ENCODE results near the gene LAMC2.

LAMC2 gene

DNA sequence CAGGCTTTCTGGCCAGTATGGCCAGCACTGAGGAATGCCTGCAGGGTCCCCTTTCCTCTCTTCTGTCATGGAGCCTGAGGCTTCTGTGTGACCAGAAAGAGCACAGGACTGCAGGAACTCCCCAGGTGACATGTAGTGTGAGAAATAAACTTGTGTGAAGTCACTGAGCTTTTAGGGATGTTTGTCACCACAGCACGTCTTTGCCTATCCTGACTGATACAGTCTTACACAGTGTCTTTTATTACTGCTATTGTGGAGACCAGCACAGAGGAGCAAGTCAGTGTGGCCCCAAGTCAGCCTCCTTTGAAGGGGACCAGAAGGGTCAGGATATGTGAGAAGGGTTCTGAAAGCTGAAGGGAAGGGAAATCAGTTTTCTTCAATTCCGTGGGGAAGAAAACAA is 102.5 kb downstream of the LAMC2 start:
- TF ChIP-seq, protein P1, sequence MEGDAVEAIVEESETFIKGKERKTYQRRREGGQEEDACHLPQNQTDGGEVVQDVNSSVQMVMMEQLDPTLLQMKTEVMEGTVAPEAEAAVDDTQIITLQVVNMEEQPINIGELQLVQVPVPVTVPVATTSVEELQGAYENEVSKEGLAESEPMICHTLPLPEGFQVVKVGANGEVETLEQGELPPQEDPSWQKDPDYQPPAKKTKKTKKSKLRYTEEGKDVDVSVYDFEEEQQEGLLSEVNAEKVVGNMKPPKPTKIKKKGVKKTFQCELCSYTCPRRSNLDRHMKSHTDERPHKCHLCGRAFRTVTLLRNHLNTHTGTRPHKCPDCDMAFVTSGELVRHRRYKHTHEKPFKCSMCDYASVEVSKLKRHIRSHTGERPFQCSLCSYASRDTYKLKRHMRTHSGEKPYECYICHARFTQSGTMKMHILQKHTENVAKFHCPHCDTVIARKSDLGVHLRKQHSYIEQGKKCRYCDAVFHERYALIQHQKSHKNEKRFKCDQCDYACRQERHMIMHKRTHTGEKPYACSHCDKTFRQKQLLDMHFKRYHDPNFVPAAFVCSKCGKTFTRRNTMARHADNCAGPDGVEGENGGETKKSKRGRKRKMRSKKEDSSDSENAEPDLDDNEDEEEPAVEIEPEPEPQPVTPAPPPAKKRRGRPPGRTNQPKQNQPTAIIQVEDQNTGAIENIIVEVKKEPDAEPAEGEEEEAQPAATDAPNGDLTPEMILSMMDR (conservative IDR thresholded peaks at IDR 0.05; ENCODE audit: low read length) = no peak
- H3K4me3 ChIP-seq (ENCODE audit: low read length) = no peak overlapping the region
- no peak for DNase-seq (ENCODE audit: low read depth)

DNA sequence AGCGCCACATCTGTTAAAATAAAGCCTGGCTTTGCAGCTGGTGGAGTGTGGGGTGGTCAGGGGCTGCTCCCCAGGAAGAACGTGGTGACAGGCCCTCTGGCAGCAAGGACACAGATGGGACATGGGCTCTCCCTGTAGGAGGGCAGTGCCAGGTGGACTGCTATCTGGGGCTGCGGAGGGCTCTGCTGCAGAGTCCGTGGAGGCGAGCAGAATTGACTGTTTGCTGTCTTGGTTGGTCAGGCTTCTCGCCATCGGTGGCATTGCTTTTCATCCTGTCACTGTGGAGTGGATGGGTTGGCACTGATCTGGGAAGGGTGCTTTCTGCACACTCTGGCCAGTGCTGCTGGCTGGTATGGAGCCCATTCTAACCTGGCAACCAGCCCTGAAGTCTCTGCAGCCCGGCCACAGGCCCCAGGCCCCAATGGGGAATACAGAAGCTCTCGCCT is 103.0 kb downstream of the LAMC2 start:
- DNase-seq (ENCODE audit: low read depth) = no peak
- TF ChIP-seq, protein P1 (conservative IDR thresholded peaks at IDR 0.05; ENCODE audit: low read length) = no peak
- no peak overlapping the region for H3K4me3 ChIP-seq (ENCODE audit: low read length)

- no peak overlapping the region for H3K4me3 ChIP-seq (ENCODE audit: low read length)
- TF ChIP-seq, protein P1 (conservative IDR thresholded peaks at IDR 0.05; ENCODE audit: low read length) = no peak
- no peak for DNase-seq (ENCODE audit: low read depth)
These were observed 104.6 kb downstream of the LAMC2 start for GRCh38 chr1:183290628-183291027.

DNA sequence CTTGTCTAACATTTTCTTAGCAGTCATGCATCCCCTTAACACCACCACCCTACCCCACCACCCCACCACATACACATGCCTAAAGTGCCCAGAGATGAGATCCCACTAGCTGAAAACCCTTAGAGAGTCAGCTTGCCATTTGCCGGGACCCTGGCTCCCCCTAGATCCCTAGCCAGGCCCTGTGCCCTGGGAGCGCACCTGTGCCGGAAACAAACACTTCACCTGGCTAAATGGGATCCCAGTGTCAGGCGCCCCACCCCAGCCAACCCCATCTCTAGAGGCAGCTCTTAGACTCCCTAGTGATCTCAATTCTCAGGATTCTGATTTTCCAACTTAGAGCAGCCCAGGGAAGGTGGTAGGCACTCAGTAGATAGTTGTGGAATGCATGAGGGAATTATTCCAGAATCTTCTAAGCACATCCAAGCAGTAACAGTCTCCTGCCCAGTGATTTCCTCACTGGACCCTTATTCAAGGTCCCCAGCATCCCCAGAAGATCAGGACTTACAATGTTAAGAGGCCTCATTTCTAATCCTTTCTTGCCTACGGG is 105.2 kb downstream of the LAMC2 start:
- peak; percentile 38 for DNase-seq (ENCODE audit: low read depth)
- no peak overlapping the region for H3K4me3 ChIP-seq (ENCODE audit: low read length)
- TF ChIP-seq, protein P1 (conservative IDR thresholded peaks at IDR 0.05; ENCODE audit: low read length) = no peak

- peak; percentile 76 for DNase-seq (ENCODE audit: low read depth)
- no peak overlapping the region for H3K4me3 ChIP-seq (ENCODE audit: low read length)
- TF ChIP-seq, protein P1 (conservative IDR thresholded peaks at IDR 0.05; ENCODE audit: low read length) = no peak
These were observed 105.9 kb downstream of the LAMC2 start for GRCh38 chr1:183291802-183292514.

DNA sequence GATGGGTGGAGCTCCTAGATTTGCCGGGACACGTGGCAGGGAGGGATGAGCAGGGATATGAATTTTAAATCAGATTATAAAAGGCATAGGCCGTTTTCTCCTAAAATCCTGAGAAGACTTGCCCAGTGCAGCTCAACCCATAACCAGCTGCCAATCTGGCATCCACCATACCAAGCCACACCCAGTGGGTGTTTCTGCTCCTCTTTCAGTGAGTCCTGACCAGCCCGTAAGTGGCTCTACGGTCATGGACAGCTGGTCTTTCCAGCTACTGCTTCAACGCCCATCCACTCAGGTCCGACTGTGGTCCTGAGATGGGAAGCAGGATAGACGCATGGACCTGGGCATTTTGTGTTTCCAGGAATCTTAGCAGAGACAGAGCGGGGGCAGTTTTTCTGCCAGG is 107.2 kb downstream of the LAMC2 start:
- TF ChIP-seq, protein P1 (conservative IDR thresholded peaks at IDR 0.05; ENCODE audit: low read length) = no peak
- H3K4me3 ChIP-seq (ENCODE audit: low read length) = no peak overlapping the region
- DNase-seq (ENCODE audit: low read depth) = no peak

GRCh38 chr1:183293876-183294275 is 107.8 kb downstream of the LAMC2 start:
- TF ChIP-seq, protein P1 (conservative IDR thresholded peaks at IDR 0.05; ENCODE audit: low read length) = no peak
- DNase-seq (ENCODE audit: low read depth) = no peak
- H3K4me3 ChIP-seq (ENCODE audit: low read length) = no peak overlapping the region
